K562 (cell line): ENCODE results near the gene BCL3. TPM values are rescaled to one million over a fixed set of nuclear protein-coding genes. Genes with fewer than 3 reads are reported as not detected.
"Not testable (repeated sequence)": the region's sequence is repeated elsewhere in the genome, so short reads cannot be mapped to it uniquely, and the experiment has no call there.

ENCODE experiments used
- ATAC-seq: fragments of 200-7000 bp; cut with Tn5 transposase; 3 replicates; pipeline ENCODE4 v1.9.1; 2020; ENCODE audit warnings: moderate library complexity
- BruUV-seq: library from RNA; stranded (reverse); fragments of 400-500 nt; replicated peaks from 2 replicates; lab custom pipeline; 2021; lab: Mats Ljungman, UMichigan
- CTCF ChIA-PET: fragments of 300-600 bp; formaldehyde crosslinking; extraction: SDS; loops from one replicate; lab custom pipeline; 2021; ENCODE audit warnings: low intra/inter-chr PET ratio; lab: Yijun Ruan, JAX
- POLR2A ChIA-PET: fragments of 300-600, 350-650 bp; sonication (Branson Sonifier 250); formaldehyde crosslinking; extraction: SDS; loops from one replicate; lab custom pipeline; 2021; ENCODE audit warnings: antibody characterized with exemption, inconsistent platforms; lab: Yijun Ruan, JAX
- DNase-seq, 4 experiments: peaks; one replicate each; pipeline versions ENCODE4 v3.0.0 to v3.0.0-alpha.2; 2011 to 2018; ENCODE audit warnings: low spot score in 3 of 4, mixed read lengths in 3 of 4; ENCODE audit errors: extremely low read depth in 1 of 4
- FAIRE-seq: peaks from 2 replicates; lab custom pipeline; 2011; peaks lifted over from hg19 to GRCh38; lab: Jason Lieb, UNC
- H2AFZ ChIP-seq: 2 replicates; pipeline ENCODE4 v1.6.0; 2011; ENCODE audit warnings: low read depth, low read length, control low read depth, inconsistent platforms
- H3K27ac ChIP-seq: fragments of 200-600 bp; 3 replicates; pipeline ENCODE4 v1.8.0; 2011; ENCODE audit warnings: low read depth, mild to moderate bottlenecking, control low read depth, inconsistent platforms, low read length, moderate library complexity, mixed read lengths; ENCODE audit errors: extremely low read depth
- H3K27me3 ChIP-seq, 2 experiments: fragments of 300-600 bp in 1 of 2; 2 replicates in 1 of 2; 3 replicates in 1 of 2; pipeline versions ENCODE4 v1.6.0 to v1.8.0; 2011; ENCODE audit warnings: inconsistent platforms in 2 of 2, low read length in 2 of 2, mild to moderate bottlenecking in 1 of 2, mixed read lengths in 1 of 2, moderate library complexity in 1 of 2; ENCODE audit not compliant: control insufficient read depth in 2 of 2, insufficient read depth in 2 of 2
- H3K36me3 ChIP-seq: fragments of 300-600 bp; 3 replicates; pipeline ENCODE4 v1.8.0; 2011; ENCODE audit warnings: mild to moderate bottlenecking, low read length, inconsistent platforms; ENCODE audit not compliant: control insufficient read depth, insufficient read depth
- H3K4me1 ChIP-seq, 2 experiments: fragments of 200-600 bp in 1 of 2; replicated peaks in 1 of 2; 2 replicates in 1 of 2; 3 replicates in 1 of 2; pipeline versions ENCODE4 v1.5.1 to v1.8.0; 2011; ENCODE audit warnings: inconsistent platforms in 2 of 2, low read length in 2 of 2, mild to moderate bottlenecking in 1 of 2, mixed read lengths in 1 of 2, moderate library complexity in 1 of 2; ENCODE audit not compliant: control insufficient read depth in 2 of 2, insufficient read depth in 2 of 2
- H3K4me2 ChIP-seq: 2 replicates; pipeline ENCODE4 v1.6.1; 2011; ENCODE audit warnings: low read length, control low read depth, inconsistent platforms, mixed read lengths; ENCODE audit not compliant: insufficient read depth
- H3K4me3 ChIP-seq: fragments of 200-600 bp; sonication (generic), shearing (Covaris generic); 2 replicates; pipeline ENCODE4 v1.5.1; 2016; ENCODE audit warnings: control low read depth, inconsistent platforms
- H3K79me2 ChIP-seq: fragments of 200-600 bp; 3 replicates; pipeline ENCODE4 v1.8.0; 2011; ENCODE audit warnings: low read length, inconsistent platforms; ENCODE audit not compliant: control insufficient read depth, insufficient read depth
- H3K9ac ChIP-seq, 2 experiments: 2 replicates each; pipeline versions ENCODE4 v1.6.0 to v1.6.1; 2011; ENCODE audit warnings: low read depth in 2 of 2, low read length in 2 of 2, control low read depth in 1 of 2, inconsistent platforms in 1 of 2, mild to moderate bottlenecking in 1 of 2, mixed read lengths in 1 of 2; ENCODE audit not compliant: insufficient read depth in 1 of 2
- H3K9me1 ChIP-seq: one replicate; pipeline ENCODE4 v1.6.0; 2011; ENCODE audit warnings: inconsistent platforms, mild to moderate bottlenecking, low read length, moderate library complexity; ENCODE audit not compliant: control insufficient read depth, insufficient read depth
- H3K9me3 ChIP-seq: replicated peaks from 2 replicates; pipeline ENCODE4 v1.5.1; 2011; ENCODE audit warnings: low read depth, low read length, inconsistent platforms; ENCODE audit not compliant: control insufficient read depth, insufficient read depth
- H4K20me1 ChIP-seq: replicated peaks from 2 replicates; pipeline ENCODE4 v1.6.1; 2011; ENCODE audit warnings: low read length, inconsistent platforms, mixed read lengths; ENCODE audit not compliant: control insufficient read depth, insufficient read depth
- LARP7 ChIP-seq: fragments of 450-650 bp; IDR thresholded peaks from 2 replicates; pipeline ENCODE4 v1.6.1; 2016
- XRCC5 ChIP-seq: fragments of 200-400 bp; formaldehyde crosslinking; IDR thresholded peaks from 2 replicates; pipeline ENCODE4 v1.6.1; 2017; ENCODE audit warnings: low read depth, mild to moderate bottlenecking, low read length
- ZFP36 ChIP-seq: fragments of 150-350 bp; IDR thresholded peaks from 2 replicates; pipeline ENCODE4 v1.6.1; 2018; ENCODE audit warnings: low read length, low read depth; ENCODE audit not compliant: partially characterized antibody
- WGBS: fragments of 100-300 bp; shearing (Covaris generic); methylation state at CpG from one replicate; pipeline ENCODE4 v1.1.6; 2016; ENCODE audit warnings: low coverage, mixed read lengths; ENCODE audit not compliant: insufficient coverage; ENCODE audit errors: missing lambda C conversion rate; 5-methylcytosine and 5-hydroxymethylcytosine counted together
- in situ Hi-C: fragments of 300-500 bp; cut with MboI; formaldehyde crosslinking; loops from 4 replicates; pipeline ENCODE4 v1.15.0; 2018; ENCODE audit warnings: inconsistent platforms, mixed read lengths
- intact Hi-C: fragments of 100-400 bp; cut with micrococcal nuclease; formaldehyde crosslinking; loops from 2 replicates; pipeline ENCODE4 v1.14.2; 2022
- polyA plus RNA-seq, 8 experiments: library from polyadenylated mRNA; depleted of rRNA in 4 of 8; stranded (reverse) in 5 of 8; unstranded in 3 of 8; fragments of >200 nt; fragmentation: Nextera tagmentation in 2 of 8; fragmentation: Illumina TruSeq in 1 of 8; extraction: Ambion mirVana in 2 of 8; extraction: Trizol in 1 of 8; gene quantifications; 2 replicates each; pipeline versions ENCODE4 v1.2.1 to v1.2.3, GENCODE V29; 2011 to 2014; ENCODE audit warnings: inconsistent platforms in 1 of 8, missing spikeins in 1 of 8
- total RNA-seq, 7 experiments: library from RNA; depleted of rRNA in 6 of 7; stranded (reverse); fragments of >200 nt in 6 of 7; fragmentation: Illumina TruSeq in 2 of 7; extraction: Trizol in 2 of 7; gene quantifications; 2 replicates each; pipeline versions ENCODE4 v1.2.1 to v1.2.3, GENCODE V29; 2011 to 2021; ENCODE audit warnings: low replicate concordance in 1 of 7

BCL3 gene
- total and polyA plus RNA-seq, 9 of the 15 experiments (the other 6 are each of a cell fraction or from before 2014, with no cell fraction given) = 0.03 to 2.4 (median 0.50) TPM; not detected in 1

DNA sequence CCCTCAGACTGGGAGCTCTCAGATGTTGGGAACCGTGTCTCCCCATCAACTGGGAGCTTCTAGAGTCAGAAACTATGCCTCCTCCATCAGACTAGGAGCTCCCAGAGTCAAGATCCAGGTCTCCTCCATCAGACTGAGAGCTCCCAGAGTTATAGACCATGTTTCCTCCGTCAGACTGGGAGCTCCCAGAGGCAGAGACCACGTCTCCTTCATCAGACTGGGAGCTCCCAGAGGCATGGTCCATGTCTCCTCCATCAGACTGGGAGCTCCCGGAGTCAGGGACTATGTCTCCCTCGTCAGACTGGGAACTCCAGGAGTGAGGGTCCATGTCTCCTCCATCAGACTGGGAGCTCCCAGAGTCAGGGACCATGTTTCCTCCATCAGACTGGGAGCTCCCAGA is 39.6 kb upstream of the BCL3 start:
- H2AFZ ChIP-seq = no peak overlapping the region
- WGBS = 16% methylated on average over 5 of the region's 5 CpGs
- CTCF ChIA-PET = interaction anchor here (0.6 kb wide), 1 partner anchor 62 kb away, joined by 3 read pairs; no protein-coding TSS in a partner anchor
- no peaks in the 10 kb centered on the region for H3K9me1 ChIP-seq
- no peak overlapping the region for H3K4me3 ChIP-seq
- DNase-seq (no peak), ATAC-seq (no peak), FAIRE-seq (no peak)
- no peaks in the 10 kb centered on the region for H3K79me2 ChIP-seq
- no peak overlapping the region for H3K9ac ChIP-seq
- POLR2A ChIA-PET = no interaction called here
- intact Hi-C loops (no loop called here), in situ Hi-C loops (no loop called here)
- TF ChIP-seq ZFP36 = peak; percentile 30
- TF ChIP-seq LARP7 = no peak
- TF ChIP-seq XRCC5 = no peak
- no peak overlapping the region for H3K27ac ChIP-seq
- H3K4me2 ChIP-seq = no peak overlapping the region
- H4K20me1 ChIP-seq = no peaks in the 10 kb centered on the region
- no peaks in the 10 kb centered on the region for H3K9me3 ChIP-seq
- BruUV-seq = no TSS peak
- no peaks in the 10 kb centered on the region for H3K36me3 ChIP-seq
- no peaks in the 10 kb centered on the region for H3K27me3 ChIP-seq
- peaks cover 0 to 7% of the 10 kb centered on the region in 2 experiments; a peak in 2 of 5 replicates for H3K4me1 ChIP-seq

DNA sequence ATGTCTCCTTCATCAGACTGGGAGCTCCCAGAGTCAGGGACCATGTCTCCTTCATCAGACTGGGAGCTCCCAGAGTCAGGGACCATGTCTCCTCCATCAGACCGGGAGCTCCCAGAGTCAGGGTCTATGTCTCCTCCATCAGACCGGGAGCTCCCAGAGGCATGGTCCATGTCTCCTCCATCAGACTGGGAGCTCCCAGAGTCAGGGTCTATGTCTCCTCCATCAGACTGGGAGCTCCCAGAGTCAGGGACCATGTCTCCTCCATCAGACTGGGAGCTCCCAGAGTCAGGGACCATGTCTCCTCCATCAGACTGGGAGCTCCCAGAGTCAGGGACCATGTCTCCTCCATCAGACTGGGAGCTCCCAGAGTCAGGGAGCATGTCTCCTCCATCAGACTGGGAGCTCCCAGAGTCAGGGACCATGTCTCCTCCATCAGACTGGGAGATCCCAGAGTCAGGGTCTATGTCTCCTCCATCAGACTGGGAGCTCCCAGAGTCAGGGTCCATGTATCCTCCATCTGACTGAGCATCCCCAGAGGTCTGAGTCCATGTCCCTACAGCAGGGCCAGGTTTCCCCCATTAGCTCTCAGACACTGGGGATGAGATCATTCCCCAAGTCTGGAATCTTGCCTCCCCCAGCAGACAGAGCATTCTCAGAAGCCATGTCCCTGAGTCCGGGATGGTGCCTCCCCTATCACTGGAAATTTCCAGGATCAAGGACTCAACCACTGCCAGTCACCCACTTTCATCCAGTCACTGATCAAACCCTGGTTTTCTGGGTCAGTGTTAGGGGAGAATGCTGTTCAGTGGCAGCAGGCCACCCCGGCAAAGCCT is 38.9 kb upstream of the BCL3 start:
- H3K9me1 ChIP-seq, H2AFZ ChIP-seq, ATAC-seq, in situ Hi-C loops, FAIRE-seq, intact Hi-C loops, H3K9ac ChIP-seq, H3K27ac ChIP-seq, H4K20me1 ChIP-seq, H3K36me3 ChIP-seq, H3K4me2 ChIP-seq, H3K4me3 ChIP-seq, H3K4me1 ChIP-seq, H3K79me2 ChIP-seq, H3K27me3 ChIP-seq, BruUV-seq, H3K9me3 ChIP-seq, DNase-seq: not testable (repeated sequence)
- WGBS = 56% methylated on average over 2 of the region's 4 CpGs
- TF ChIP-seq ZFP36 = peak; percentile 53
- ChIA-PET POLR2A (interaction anchor here (0.6 to 1.1 kb wide), 2 partner anchors 11 to 61 kb away, joined by 3 to 4 read pairs; no protein-coding TSS in a partner anchor), CTCF (interaction anchor here (0.6 kb wide), 1 partner anchor 61 kb away, joined by 3 read pairs; no protein-coding TSS in a partner anchor)
